Kidney tubule cell (primary cell): ENCODE data around the gene TM4SF4.
A peak's percentile ranks its signal among the peaks of the same experiment; 100 is the strongest.

Source experiments
- DNase-seq: peaks from one replicate; pipeline ENCODE4 v3.0.0-alpha.2; 2018; ENCODE audit warnings: low spot score

TM4SF4 gene

DNA sequence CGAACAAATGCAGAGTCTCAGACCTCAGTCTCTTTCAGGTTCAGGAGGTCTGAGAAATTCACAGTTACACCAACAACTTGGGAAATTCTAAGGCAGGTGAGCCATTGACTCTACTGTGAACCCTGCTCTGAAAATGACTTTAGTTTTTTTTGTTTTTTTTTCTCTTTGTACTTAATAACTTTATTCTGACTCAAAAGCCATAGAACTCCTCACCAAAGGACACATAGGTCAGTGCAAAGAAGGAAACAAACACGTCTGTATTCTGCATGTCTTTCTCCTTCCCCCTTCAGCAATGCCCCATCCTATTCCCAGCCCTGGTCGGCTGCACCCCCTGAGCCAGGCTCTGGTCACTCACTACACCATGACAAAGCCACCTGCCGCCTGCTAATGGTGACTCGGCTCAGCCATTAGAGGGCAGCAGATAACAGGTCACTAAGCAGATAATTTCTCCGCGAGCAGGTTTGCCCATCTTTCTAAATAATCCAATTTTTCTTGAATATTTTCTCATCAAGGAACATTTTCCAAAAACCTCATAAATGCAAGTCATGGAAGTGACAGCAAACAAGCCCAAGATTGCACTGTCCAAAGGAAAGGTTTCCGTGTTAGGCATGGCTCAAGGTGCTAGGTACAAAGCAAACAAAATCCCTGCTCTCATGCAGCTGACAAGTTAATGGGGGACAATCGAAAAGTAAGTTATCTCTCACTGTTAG lies 37.7 kb downstream of the TM4SF4 start:
- peak; percentile 73 for DNase-seq

- no peak for DNase-seq
Observed at GRCh38 chr3:149514471-149514870, 40.0 kb downstream of the TM4SF4 start.

- no peak for DNase-seq
Observed at GRCh38 chr3:149515249-149515648, 40.8 kb downstream of the TM4SF4 start.

GRCh38 chr3:149516920-149517319 lies 42.4 kb downstream of the TM4SF4 start:
- DNase-seq: no peak

DNA sequence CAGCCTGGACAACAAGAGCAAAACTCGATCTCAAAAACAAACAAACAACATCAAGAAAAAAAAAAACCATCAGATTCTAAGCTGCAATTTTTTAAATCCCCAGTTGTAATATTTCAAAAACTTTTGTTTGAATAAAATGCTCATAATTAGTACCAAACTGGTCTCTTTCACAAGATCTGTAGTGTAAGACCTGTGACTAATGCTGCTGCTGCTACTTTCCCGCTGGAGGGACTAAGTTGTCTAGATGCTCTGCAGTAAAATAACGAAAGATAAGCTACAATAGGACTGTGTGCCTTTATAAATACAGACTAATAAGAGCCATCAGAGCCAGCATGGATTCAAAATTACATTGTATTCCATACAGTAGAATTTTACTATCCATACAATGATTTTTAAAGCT lies 45.4 kb downstream of the TM4SF4 start:
- no peak for DNase-seq

DNA sequence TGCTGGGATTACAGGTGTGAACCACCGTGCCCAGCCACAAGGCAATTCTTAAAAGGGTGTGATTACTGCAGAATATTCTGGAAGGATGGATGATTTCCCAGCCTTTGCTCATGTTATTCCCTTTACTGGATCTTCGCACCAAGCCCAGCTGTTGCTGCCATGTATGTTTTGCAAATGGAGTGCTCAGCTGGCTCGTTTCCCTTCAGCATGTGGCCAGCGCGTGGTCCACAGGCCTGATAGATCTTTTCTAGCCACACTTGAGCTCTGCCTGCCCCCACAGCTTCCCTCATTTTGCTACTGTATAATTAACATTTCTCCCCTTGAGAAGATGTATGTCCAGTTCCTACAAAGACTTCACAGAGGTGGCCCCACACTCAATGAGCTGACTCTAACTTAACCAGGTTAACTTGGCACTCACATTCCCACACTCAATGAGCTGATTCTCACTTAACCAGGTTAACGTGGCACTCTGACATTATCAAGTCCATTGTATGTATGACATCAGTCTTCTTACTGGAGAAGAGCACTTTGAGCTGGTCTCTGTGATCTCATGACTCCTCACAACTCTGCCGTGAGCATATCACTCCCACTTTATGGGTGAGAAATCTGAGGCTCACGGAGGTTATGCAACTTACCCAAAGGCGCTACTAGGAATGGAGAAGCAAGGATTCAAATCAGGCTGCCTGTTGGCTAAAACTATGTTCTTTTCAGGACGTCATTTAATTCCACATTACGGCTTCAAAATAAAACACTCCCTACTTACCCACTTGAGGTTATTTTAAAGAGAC lies 49.2 kb downstream of the TM4SF4 start:
- no peak for DNase-seq

DNA sequence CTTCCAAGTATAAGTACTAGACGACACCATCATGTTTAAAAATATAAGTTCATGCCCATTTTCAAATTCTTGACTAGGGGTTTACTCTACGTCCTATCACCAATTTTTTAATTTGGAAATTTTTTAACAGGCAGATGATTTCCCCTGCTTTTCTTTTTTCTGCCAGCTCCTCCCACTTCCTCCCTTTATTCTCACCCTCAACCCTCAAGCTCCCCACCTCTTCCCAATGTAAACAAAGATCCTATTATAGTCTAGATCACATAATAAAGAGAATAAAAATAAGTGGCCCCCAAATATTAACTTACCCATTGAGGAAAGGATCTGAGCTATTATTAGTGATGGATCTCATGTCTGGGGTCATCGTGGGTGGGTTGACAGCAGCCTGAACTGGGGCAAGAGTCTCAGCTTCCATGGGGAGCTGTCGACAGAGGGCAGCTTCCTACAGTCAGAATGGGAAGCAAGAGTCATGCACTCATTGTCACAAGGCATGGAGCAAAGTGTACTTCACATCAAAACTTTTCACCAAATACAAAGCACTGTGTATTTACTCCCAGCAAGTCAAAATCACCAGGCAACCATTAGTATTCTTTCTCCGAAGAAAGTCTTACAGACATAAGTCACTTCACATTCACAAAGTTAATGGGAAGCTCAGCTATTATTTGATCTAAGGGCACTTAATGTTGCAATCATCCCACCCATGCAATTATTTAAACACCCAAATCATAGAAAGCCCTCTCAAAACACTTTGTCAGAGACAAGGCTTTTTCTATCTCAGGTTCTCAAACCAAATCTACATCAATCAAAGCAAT lies 53.2 kb downstream of the TM4SF4 start:
- no peak for DNase-seq

DNA sequence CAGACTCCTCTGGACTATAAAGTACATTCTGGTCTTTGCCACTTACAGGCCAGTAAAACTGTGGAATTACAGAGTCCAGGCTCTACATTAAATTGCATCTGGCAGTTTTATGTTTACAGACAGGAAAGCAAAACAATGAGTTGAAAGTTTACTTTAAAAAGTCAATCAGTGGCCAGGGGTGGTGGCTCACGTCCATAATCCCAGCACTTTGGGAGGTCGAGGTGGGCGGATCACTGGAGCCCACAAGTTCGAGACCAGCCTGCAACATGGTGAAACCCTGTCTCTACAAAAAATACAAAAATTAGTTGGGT lies 53.8 kb downstream of the TM4SF4 start:
- DNase-seq: no peak

GRCh38 chr3:149529099-149529498 lies 54.6 kb downstream of the TM4SF4 start:
- no peak for DNase-seq

DNA sequence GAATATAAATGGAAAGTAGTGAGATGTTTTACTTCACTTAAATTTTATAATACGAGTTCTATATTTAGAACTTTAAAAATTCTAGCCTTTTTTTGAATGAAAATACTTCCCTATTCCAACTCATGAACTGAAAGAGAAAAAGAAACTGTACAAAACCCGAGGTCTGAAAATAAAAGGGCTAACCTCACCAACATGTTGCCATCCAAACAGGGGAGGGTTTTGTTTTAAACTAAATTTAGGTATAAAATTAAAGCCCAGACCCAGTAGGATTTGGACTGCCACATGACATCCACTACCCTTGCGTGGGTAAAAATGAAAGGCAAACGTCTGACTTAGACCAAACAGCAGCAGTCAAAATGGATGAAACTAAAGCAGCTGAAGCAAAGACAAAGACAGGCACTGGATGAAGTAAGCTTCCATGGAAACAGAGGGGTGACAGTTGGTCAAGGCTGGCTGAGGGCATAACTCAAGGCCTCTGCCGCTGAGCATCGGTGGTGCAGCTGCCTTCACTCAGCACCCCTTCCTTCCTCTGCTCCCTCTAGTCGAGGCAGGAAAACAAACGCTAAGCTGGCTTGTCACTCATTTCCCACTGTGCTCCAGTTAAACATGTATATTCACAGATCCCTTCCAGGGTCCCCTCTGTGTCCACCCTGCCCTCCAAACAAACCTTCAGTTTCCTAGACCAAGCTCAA lies 58.1 kb downstream of the TM4SF4 start:
- no peak for DNase-seq

GRCh38 chr3:149534082-149534481 lies 59.6 kb downstream of the TM4SF4 start:
- no peak for DNase-seq

DNA sequence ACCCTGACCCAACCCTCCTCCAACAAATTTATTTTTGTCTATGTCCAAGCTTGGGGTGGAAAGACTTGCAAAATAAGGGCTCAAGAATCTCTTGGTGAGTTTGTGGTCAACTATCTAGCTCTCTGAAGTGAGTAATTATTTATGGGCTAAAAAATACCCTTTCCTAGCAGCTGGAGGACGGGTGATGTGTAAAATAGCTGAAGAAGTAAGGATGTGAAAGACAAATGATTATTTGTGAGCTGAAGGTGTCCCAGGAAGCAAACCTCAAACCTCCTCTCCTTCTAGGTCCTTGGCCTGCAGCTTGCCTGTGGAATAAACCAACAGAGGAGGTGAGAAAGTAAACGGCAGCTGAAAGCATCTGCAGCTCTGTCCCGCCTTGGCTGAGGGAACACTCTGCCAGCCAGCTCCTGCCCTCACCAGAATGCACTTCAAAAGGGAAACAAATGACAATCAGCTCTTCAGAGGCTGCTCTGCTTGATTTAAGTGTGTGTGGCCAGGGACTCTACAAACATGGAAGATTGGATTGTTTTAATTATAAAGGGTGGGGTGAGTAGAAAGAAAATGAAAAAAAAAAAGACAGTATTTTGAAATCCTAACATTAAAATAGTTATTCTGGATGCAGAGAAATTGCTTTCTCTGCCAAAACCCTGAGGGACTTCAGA lies 60.3 kb downstream of the TM4SF4 start:
- no peak for DNase-seq

DNA sequence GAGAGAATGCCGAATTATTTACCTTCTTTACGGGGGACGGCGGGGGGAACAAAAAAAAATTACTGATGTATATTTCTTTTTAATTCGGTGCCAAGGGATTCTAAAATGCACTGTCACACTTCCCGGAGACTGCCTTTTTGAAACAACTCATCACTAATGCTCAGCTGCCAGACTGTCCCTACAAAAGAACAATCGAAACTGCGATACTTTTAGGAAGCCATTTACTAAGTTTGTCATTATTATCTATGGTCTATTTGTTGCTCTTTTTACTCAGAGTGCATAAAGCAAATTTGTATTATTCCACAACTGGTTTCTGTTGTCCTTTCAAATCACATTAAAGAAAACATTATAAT lies 60.8 kb downstream of the TM4SF4 start:
- no peak for DNase-seq

DNA sequence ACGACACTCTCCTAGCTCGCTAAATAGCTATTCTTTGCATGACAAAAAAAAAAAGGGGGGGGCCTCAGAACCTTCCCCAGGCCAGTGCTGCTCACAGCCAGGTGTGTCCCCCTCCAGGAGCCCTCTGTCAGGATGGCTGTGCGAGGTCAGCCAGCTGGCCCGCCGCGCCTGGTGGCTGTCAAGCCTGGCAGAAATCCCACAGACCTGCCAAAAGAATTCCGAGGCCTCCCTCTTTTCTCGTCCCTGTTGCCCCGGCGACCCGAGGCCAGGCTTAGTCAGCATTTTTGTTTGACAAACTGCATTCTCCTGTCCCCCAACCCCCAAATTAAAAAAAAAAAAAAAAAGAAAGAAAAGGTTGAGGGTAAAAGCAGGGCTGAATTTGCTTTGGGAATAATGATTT lies 61.9 kb downstream of the TM4SF4 start:
- peak; percentile 69 for DNase-seq

DNA sequence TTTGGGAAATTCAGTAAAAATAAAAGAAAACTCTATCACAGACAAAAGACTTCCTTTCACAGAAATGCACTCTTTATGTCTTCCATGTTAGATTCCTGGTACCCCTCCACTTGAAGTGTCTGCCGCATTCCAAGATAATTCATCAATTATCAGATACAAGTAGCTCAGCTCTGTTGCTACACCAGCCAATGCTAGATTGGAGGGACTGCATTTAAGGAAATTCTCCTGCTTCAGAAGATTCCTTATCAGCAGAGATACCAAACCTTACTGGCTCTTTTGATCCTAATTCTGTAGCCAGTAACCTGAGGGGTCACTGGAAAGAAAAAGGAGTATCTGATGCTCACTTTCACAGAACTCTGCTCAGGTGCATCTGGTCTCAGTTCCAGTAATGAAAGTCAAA lies 63.9 kb downstream of the TM4SF4 start:
- DNase-seq: no peak

- DNase-seq: peak; percentile 80
Observed at GRCh38 chr3:149541091-149541491, 66.6 kb downstream of the TM4SF4 start.

- peak; percentile 99 for DNase-seq
Observed at GRCh38 chr3:149542375-149543312, 68.1 kb downstream of the TM4SF4 start.

DNA sequence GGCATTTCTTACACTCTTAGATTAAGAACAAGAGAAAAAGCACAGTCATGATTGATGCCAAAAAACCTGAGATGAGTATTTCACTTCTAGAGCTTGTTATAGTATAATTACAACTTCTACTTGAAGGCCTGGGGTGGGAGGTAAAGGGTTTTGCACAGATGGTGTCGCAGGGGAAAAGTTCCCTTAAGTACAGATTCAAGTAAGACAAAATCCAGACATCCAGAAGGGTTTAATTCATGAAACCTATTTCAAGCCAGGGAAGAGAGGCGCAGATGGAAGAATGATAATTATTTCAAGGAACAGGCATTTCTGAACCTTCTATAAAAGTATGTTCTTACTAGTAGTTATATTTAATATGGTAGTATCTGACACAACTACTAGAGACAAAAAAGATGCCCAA lies 70.6 kb downstream of the TM4SF4 start:
- DNase-seq: no peak

DNA sequence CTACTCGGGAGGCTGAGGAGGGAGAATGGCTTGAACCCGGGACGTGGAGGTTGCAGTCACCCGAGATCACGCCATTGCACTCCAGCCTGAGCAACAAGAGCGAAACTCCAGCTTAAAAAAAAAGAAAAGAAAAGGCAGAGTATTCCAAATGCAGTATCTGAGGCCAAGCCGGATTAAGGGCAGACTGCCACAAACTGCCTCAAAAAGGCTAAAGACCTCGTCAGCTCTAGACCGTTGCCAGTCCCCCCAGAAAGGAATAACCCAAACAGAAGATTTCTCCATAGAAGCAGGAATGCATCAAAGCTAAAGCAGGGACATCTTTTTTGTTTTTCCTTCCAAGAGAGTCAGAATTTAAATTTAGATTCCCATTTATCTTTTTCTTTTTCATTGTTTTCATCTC lies 72.9 kb downstream of the TM4SF4 start:
- DNase-seq: no peak

DNA sequence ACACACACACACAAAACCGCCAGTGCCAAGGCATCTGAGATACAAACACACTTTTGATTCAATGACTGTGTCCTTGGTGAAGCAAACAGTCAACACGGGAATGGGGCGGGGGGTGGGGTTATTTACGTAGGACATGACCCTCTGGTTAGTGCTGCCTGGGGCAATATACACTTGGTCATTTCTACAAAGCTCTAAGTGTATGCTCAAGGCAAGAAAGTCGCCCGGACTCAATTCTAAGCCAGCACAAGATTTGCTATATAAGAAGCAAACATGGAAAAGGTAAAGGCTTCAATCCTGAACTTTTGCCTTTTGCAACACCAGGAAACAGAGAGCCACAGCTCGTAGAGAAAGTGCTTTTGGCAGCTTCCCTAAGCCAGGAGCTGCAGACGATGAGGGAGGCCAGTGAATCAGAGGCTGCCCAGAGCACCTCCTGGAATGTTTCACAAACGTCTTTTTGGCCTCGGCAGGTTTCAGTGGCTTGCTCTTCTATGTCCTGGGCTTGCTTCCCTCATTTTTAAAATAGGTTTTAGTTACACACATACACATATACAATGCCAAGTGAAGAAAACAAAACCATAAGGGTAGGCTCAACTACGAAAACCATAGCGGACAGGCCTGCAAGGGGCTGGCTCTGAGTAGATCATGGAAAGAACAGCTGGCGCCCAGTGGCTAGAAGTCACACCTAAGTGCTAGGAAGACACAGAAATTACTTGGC lies 73.6 kb downstream of the TM4SF4 start:
- DNase-seq: peak; percentile 91
